Measurements from ENCODE around the gene NAALADL2.

The NAALADL2 gene

DNA sequence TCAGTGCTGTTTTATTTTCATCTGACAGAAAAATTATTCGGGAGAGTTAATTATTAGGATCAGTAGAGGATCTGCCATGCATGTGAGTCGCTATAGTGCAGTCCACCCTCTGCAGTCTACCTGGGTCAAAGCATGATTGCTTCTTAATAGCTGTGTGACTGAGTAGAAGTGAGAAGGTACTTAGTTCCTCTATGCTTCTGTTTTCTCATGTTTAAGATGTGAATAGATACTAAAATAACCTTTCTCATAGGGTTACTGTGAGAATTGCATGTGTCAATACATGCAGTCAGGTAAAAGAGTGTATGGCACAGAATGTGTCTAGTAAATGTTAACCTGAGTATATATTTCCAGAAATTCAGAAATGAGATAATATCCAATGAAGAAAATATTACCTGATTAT, 435.7 kb downstream of the NAALADL2 start:
- DNase-seq (ENCODE audit: extremely low read depth in 1 of 2, low read depth in 1 of 2) = no peak

DNA sequence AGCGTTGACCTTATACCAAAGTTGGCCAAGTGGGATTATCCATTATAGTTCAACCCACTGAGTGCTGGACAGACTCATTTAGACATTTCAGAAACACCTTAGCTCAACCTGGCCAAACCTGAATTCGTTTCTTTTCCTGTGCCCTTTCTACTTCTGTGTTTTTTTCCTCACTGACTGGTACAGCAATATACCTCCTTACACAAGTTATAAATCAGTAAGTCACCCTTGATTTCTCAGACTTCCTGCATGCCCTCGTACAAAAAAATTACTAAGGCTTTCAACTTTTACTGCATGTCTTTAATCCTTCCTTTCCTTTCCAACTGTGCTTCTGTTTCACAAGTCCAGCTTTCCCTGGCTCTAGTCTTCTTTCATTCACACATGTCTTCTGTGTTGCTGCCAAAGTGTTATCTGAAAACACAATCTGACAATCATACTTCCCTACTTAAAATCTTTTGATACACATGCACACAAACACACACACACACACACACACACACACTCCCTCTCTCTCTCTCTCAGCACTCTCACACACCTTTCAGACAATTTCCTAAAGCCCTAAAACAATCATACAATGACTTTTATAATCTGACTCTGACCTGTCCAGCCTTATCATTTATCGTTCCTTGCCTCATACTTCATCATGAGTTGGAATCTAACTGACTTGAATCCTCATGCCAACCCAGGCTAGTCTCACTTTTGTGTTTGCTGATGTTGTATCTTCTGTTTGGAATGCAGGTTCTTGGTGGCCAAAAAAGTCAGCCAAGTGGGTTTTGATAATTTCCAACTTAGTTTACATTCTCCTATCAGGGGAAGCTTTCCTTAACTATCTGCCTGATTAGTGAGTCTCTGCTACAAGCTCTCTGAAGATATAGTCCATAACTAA, 436.4 kb downstream of the NAALADL2 start:
- DNase-seq (ENCODE audit: extremely low read depth in 1 of 2, low read depth in 1 of 2) = no peak

DNA sequence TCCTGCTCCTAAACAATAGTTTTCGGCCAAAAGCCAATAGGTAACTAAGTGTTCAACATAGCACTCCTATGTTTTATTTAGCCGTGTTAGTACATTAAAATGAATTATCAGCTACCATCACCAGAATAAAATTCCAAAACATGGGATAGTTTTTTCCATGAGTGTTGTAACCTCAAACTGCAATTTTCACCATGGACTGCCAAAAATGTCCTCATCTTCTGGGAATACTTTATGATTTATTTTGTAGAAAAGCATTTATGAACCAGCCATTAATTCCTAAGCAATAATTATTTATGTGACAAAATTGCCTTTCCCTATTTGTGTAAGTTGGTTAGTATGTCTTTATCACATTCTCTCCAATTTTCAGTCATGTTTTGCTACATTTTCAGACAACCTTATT, 438.1 kb downstream of the NAALADL2 start:
- DNase-seq (ENCODE audit: extremely low read depth in 1 of 2, low read depth in 1 of 2) = no peak

DNA sequence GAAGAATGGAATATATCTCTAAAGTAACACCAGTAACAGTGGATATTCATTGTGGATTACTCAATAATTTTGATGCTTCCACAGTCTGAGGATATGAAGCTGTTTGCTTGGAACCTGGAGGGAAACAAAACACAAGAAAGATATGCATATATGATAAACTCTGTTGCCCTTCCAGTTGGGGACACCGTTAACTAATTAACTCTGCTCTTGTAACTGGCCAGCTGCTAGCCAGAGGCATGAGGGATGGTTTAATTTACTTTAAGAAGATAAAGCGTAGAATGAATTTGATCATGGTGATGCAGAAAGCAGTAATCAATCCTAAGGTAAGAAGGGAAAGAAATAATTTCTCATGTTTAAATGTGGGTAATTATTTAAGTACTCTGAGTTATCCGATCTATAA, 442.6 kb downstream of the NAALADL2 start:
- DNase-seq (ENCODE audit: extremely low read depth in 1 of 2, low read depth in 1 of 2) = no peak

DNA sequence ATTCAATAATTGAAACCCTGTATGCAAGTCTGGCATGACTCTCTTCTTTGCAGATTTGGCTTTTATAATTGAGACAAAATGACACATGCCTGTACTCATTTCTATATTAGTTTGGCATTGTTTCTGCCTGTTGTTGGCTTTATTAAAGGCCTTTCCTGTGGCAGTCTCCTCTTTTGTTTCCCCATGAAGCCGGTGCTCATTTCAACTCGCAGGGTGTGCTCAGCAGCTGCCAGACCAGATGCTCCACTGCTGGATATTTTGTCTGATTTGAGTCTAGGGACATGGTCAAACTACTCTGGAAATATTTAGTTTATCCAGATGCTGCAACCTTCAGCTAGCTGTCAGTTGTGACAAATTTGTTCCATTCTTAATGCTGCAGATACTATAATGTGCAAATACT, 445.3 kb downstream of the NAALADL2 start:
- no peak for DNase-seq (ENCODE audit: extremely low read depth in 1 of 2, low read depth in 1 of 2)

DNA sequence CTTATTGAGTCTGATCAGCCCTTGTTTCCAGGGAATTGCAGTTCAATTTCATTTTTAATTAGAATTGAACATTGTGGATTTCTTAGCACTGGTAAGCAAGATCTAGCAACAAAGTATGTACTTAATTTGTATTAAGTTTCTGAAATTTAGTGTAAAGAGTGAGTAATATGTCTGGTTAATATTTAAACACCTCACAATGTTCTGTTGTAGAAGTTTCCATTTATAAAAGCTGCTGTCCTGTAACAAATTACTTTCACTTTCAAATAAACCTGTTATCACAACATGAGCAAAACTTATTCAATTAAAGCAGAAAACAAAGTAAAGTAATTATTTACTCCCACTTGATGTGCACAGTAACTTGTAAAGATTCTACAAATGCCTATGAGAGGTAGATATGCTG, 448.5 kb downstream of the NAALADL2 start:
- no peak for DNase-seq (ENCODE audit: extremely low read depth in 1 of 2, low read depth in 1 of 2)

DNA sequence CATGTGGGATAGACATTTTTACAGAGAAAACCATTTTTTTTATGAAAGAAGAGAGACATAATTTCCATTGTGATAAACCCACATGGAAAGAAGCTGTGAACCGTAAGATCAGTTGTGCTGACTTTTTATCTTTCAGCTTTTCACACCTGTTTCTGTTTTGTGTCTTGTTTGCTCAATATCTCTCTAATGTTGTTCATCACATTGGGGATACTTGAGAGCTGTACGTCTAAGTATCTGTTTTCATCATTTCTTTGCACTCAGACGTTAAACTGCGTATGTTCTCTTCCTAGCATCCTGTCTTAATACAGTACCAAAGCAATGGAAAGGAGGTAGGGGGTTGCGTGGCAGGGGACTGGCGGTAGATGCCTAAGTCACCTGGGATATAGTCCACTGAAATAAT, 449.0 kb downstream of the NAALADL2 start:
- no peak for DNase-seq (ENCODE audit: extremely low read depth in 1 of 2, low read depth in 1 of 2)

DNA sequence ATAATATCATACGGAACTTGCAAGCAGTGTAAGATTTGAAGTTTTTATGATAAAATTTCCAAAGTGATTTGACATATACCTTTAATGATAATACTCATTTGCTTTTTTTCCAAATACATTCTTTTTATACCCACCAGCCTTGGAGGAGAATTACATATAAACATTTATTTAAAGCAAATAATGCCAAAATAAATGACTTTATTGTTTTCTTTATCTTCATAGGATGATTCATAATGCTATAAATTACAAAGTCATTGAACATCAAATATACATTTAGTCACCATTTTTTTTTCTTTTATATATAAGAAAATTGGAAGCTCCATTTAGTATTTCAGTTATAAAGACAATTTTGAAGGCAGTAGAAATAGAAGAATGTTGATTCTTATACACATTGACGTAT, 450.9 kb downstream of the NAALADL2 start:
- DNase-seq (ENCODE audit: extremely low read depth in 1 of 2, low read depth in 1 of 2) = no peak

DNA sequence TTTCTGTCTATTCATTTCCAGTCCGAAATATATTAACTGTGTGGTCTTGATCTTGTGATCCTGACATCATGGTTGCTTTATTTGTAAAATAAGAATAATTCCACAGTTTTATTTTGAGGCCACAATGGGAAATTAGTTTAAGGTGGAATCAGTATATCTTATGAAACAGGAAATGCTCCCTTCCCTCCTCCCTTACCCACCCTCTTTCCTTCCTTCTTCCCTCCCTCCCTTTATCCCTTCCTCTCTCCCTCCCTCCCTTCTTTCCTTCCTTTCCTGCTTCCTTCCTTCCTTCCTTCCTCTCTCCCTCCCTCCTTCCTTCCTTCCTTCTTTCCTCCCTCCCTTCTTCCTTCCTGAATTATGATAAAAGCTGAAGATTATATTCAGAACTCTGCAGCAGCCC, 452.3 kb downstream of the NAALADL2 start:
- no peak for DNase-seq (ENCODE audit: extremely low read depth in 1 of 2, low read depth in 1 of 2)

DNA sequence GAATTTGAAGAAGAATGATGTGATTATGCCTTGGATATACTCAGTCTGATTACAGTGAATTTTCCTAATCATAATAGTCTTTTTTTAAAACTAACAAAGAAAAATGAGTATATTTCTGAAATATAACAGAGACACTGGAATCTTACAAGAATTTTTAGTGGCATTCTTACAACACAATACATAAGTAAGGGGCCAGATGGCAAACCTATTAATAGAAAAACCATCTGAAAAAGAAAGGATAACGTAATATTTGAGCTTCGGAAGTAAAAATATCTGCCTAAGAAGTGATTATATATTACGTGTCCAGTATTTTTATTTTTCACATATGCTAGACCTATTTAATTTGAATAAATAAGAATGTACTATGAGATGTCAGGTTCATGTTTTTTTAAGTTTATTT, 452.8 kb downstream of the NAALADL2 start:
- DNase-seq (ENCODE audit: extremely low read depth in 1 of 2, low read depth in 1 of 2) = no peak

DNA sequence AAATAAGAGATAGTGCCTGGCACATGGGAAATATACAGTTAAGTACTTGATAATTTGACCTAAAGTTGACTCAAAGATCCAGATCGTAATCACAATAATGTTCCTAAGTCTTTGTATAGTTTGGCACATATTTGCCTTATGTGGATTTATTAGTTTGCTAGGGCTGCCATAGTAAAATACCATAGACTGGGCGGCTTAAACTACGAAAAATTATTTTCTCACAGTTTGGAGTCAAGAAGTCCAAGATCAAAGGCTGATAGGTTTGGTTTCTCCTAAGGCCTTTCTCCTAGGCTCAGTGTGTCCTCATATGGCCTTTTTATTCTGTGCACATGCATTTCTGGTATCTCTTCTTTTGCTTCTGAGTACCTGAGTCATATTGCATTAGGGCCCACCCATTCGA, 453.7 kb downstream of the NAALADL2 start:
- DNase-seq (ENCODE audit: extremely low read depth in 1 of 2, low read depth in 1 of 2) = no peak

DNA sequence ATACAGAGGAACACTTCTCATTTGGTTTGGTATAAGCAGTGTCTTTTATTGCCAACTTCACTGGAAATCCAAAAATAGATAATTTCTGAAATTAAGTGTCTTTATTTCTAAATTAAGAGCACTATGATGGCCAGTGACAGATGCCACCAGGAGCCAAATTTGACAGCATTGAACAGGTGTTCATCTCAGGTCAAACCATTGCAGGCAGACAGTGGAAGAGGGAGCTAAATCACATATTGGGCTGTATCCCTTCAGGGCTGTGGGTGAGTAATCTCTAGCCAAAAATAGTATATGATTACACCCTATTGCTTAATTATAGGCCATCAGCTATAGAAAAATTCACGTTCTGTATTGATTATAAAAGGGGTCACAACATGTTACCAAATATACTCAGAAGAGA, 457.7 kb downstream of the NAALADL2 start:
- no peak for DNase-seq (ENCODE audit: extremely low read depth in 1 of 2, low read depth in 1 of 2)

DNA sequence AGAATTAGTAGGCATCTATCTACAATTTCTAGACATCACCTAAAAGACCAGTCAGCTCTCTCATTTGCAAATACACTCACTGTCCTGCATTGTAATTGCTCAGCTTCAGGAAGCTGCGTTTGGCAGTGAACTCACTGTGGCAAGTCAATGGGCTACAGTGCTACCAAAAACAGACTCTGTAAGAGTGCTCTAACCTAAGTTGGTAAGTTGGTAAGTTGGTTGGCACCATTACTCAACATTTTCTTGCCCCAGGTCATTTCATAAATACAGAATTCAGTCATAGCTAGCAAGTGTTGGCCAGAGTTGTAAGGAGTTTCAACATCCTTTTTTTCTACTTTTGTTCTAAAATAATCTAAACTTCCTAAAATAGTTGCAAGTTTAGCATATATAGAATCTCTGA, 466.3 kb downstream of the NAALADL2 start:
- DNase-seq (ENCODE audit: extremely low read depth in 1 of 2, low read depth in 1 of 2) = no peak

DNA sequence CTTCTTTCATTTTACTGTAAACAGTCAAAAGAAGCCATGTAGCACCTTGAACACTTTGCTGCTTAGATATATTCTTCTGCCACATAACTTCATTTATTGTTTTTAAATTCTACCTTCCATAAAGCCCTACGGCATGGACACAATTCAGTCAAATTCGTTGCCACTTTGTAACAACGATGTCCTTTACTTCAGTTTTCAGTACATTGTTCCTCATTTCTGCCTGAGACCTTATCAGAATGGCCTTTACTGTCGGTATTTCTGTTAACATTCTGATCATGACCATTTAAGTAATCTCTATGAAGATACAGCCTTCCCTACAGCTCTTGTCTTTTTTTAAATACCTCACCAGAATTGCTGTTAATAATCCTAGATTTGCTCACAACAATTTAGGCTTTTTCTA, 466.9 kb downstream of the NAALADL2 start:
- DNase-seq (ENCODE audit: extremely low read depth in 1 of 2, low read depth in 1 of 2) = no peak

DNA sequence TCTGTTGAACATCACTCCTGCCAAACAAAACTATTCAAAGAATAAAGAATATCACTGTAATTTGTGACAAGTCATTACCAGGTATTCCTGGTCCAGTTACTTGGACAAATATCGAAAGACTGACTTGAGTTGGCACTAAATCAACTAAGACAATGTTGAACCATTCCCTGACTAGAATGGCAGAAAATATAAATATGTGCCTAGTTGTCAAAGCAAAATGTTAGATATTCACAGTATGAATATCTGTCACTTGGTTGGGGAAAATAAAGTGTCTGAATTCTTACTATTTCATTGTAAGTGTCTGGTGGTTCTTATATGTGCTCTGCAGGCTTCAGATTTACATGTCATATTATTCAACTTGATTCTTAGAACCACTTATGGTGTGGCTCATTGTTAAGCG, 470.2 kb downstream of the NAALADL2 start:
- no peak for DNase-seq (ENCODE audit: extremely low read depth in 1 of 2, low read depth in 1 of 2)

DNA sequence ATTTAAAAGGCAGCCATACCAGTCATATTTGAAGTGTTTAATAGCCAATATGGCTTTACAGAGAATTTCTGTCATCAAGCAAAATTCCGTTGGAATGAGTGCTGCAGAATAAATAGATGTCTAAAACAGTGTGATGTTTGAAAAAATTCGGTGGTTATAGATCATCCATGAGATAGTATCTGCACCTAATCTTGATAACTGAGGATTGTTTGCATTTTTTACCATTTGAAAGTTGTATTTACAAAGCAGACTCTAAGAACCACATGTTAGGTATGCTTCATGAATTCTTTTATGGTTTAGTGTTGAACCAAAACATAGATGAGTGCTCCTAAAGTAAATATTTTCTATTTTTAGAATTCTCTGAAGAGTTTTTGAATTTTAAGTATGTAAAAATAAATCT, 476.1 kb downstream of the NAALADL2 start:
- DNase-seq (ENCODE audit: extremely low read depth in 1 of 2, low read depth in 1 of 2) = no peak

DNA sequence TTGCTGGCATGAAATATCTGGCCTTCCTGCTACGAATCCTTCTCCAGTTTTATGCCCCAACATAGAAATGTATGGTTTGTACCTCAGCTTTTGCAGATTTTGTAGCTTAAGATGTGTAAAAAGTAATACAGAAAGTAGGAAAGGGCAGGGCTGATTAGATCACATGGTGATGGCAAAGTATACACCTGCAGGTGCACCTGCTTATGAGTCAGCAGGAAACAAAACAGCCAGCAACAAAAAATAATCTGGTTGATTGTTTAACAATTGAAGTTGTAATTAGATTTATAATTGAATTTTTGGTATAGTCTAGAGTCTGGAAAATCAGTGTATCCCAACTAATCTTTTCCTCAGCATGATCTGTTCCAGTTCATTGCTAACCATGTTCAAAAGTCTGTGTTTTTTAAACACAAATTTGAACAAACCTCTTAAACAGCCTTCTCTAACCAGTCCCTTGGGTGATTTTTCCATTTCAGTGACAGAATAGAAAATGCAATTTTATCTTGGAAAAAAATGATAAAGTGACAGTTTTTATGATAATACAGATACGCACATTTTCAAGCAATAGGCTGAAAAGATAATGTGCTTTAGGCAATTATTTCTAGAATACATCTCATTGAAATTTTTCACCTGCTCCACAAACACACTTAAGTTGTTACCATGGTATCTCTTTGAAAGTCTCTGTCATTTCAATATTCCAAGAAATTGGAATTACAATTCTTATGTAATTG, 477.4 kb downstream of the NAALADL2 start:
- DNase-seq (ENCODE audit: extremely low read depth in 1 of 2, low read depth in 1 of 2) = no peak

DNA sequence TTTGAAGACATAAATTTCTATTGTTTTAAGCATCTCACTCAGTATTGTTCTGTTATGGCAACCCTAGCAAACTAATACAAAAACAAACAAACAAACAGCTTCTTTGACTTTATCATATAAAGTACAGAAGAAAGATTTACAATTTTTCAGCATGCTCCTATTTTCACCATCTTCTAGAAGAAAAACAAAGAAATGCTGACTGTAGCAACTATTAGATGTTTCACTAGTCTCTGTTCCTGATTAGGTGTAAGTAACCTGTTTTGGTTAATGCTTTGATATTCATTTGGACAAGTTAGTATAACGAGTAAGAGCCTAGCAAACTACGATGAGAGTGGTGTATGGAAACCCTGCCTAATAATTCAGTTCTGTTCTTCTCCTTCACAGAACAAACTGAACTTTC, 478.5 kb downstream of the NAALADL2 start:
- DNase-seq (ENCODE audit: extremely low read depth in 1 of 2, low read depth in 1 of 2) = no peak

DNA sequence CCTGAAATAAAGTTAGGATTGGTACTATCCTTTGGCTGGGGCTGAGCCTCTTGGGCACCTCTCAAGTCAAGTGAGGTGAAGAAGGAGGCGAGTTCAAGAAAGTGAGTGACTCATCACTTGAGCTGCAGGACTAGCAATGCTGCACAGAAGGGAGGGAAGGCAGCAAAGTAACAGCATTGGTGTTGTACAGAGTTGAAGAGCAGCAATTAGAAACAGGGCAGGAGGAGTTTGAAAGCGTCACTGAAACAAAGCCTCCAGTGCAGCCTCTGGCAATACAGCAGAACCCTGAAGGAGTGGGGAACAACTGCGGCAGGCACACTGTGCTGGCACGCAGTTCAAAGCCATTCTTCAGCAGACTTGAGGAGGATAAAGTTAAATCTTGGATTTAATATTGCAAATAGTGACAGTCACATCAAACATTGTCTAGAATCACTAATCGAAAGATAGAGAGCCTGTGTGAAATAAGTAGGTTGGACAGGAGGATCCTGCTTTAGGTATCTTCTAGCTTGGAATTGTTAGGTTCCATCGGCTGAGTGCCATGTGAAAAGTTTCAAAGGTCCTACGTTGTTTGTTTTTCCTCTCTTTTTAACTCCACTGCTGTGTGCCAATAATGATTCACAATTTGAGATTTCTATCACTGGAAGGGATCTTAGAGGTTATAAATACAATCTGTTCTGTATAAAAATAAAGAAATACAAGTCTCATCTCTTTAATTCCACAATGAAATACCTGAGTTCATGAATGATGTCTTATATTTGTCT, 479.8 kb downstream of the NAALADL2 start:
- no peak for DNase-seq (ENCODE audit: extremely low read depth in 1 of 2, low read depth in 1 of 2)

DNA sequence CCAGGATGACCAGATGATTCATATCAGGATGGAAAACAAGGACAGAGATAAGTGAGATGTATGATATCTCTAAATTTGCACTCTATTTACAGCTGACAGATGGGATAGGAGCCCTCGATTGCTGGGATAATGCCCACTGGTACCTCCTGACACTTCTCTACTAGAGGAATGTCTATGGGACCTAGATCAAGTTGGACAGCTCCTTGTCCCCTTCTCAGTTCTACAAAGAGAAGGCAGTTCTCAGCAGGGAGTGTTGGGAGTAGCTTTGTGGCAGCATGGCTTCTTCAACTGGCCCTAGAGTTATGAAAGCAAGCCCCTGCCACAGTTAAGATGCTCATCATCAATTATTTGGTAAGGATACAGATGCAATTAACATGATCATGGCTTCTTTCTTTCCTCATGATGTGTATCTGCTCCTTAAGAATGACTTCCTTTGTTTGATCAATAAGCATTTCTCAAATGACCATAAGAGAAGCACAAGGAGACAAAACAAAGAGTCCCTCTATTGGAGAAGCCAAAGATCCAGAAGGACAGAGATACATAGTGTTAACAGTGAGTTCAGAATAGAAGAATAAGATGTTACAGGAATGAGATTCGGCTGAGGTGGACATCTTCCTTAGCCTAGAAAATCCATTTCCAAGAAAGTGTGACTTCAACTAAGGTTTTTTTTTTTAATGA, 481.3 kb downstream of the NAALADL2 start:
- DNase-seq (ENCODE audit: extremely low read depth in 1 of 2, low read depth in 1 of 2) = no peak

DNA sequence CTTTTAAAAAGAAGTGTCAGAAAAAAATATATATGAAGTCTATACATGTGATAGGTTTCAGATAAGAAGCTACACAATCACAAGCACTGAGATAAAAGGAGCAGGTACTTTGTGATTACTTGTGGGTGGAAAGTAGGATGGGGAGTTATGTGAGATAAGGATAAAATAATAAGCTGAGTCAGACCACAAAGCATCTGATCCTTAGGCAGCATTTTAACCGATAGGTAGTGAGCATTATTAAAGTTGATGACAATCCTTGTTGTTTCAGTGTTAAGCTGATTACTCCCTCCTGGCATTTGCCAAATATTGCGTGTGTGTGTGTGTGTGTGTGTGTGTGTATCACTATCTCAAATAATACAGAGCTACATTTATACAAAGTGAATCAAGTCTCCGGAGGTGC, 483.1 kb downstream of the NAALADL2 start:
- no peak for DNase-seq (ENCODE audit: extremely low read depth in 1 of 2, low read depth in 1 of 2)
